DOHH2 (cell line): Measurements from ENCODE around the gene CARMIL3.

Experiments
- EZH2phosphoT487 ChIP-seq: fragments of 200-600 bp; sonication (generic); IDR thresholded peaks from 2 replicates; pipeline ENCODE4 v1.6.1; 2017; ENCODE audit warnings: borderline replicate concordance, mild to moderate bottlenecking, antibody characterized with exemption, low read length, moderate library complexity, mixed read lengths
- TF ChIP-seq, protein P1 (sequence below): fragments of 200-600 bp; sonication (generic); IDR thresholded peaks from one replicate; pipeline ENCODE4 v1.5.1; 2014; ENCODE audit warnings: antibody characterized with exemption, mild to moderate bottlenecking, low read depth, low read length; ENCODE audit not compliant: poor library complexity, severe bottlenecking

DNA sequence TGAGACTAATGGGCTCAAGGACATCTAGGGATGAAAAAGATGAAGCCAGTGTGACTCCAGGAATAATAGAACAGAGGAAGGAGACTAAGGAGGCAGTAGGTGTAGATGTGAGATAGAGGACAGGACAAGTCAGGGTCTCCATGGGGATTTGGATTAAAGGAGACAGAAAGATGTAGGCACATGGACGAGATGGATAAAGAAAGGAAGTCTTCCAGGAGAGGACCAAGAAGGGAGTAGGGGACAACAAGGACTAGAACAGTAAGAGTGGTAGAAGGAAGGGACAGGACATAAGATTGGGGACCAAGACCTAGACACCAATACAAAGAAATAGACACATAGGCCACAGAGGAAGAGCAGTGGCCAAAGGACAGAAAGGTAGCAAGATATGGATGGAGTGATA lies 35.2 kb downstream of the CARMIL3 start:
- TF ChIP-seq, protein P1, sequence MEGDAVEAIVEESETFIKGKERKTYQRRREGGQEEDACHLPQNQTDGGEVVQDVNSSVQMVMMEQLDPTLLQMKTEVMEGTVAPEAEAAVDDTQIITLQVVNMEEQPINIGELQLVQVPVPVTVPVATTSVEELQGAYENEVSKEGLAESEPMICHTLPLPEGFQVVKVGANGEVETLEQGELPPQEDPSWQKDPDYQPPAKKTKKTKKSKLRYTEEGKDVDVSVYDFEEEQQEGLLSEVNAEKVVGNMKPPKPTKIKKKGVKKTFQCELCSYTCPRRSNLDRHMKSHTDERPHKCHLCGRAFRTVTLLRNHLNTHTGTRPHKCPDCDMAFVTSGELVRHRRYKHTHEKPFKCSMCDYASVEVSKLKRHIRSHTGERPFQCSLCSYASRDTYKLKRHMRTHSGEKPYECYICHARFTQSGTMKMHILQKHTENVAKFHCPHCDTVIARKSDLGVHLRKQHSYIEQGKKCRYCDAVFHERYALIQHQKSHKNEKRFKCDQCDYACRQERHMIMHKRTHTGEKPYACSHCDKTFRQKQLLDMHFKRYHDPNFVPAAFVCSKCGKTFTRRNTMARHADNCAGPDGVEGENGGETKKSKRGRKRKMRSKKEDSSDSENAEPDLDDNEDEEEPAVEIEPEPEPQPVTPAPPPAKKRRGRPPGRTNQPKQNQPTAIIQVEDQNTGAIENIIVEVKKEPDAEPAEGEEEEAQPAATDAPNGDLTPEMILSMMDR, result no peak
- no peak for TF ChIP-seq EZH2phosphoT487
